Activated T-helper 1 cell treated with anti-CD3 and anti-CD28 coated beads, Interleukin-12 subunit alpha, Interleukin-12 subunit beta, Interleukin-2, Interleukin-4 antibody, amounts not matched to agents 30 ng/mL and 10 ng/mL and 1 ng/mL, durations not matched to agents 14 hours and 24 hours and 36 hours (primary cell): ENCODE data around the gene TRIM8. TPM values are rescaled to one million over a fixed set of nuclear protein-coding genes. Genes with fewer than 3 reads are reported as not detected.
A peak's percentile ranks its signal among the peaks of the same experiment; 100 is the strongest.

ENCODE experiments used
- DNase-seq: peaks from one replicate; pipeline ENCODE4 v3.0.0; 2021; ENCODE audit warnings: low spot score
- H3K27ac Mint-ChIP-seq: one replicate; pipeline ENCODE4 v1.8.0; 2021; ENCODE audit warnings: mild to moderate bottlenecking, mixed read lengths
- H3K27me3 Mint-ChIP-seq: one replicate; pipeline ENCODE4 v1.8.0; 2022; ENCODE audit warnings: mild to moderate bottlenecking, moderate library complexity, mixed read lengths; ENCODE audit not compliant: insufficient read depth
- H3K36me3 Mint-ChIP-seq: one replicate; pipeline ENCODE4 v1.8.0; 2021; ENCODE audit warnings: low read depth, mixed read lengths
- H3K4me1 Mint-ChIP-seq: one replicate; pipeline ENCODE4 v1.8.0; 2021; ENCODE audit warnings: low read depth, mixed read lengths
- H3K4me3 Mint-ChIP-seq: one replicate; pipeline ENCODE4 v1.8.0; 2021; ENCODE audit warnings: mild to moderate bottlenecking, moderate library complexity, mixed read lengths
- H3K9me3 Mint-ChIP-seq: one replicate; pipeline ENCODE4 v1.8.0; 2021; ENCODE audit warnings: mixed read lengths
- intact Hi-C: fragments of 100-400 bp; cut with micrococcal nuclease; formaldehyde crosslinking; loops from one replicate; pipeline ENCODE4 v1.15.1; 2024
- total RNA-seq: library from RNA; stranded (reverse); gene quantifications from 2 replicates; pipeline ENCODE4 v1.2.3, GENCODE V29; 2022

TRIM8 gene
- total RNA-seq, 1 donor from 2014 or later: 111 TPM

GRCh38 chr10:102696736-102697135 lies 52.5 kb downstream of the TRIM8 start:
- Mint-ChIP-seq H3K9me3 (no peaks in the 10 kb centered on the region), H3K27me3 (no peaks in the 10 kb centered on the region), H3K36me3 (peaks cover 22% of the 10 kb centered on the region), H3K4me1 (peaks cover 3% of the 10 kb centered on the region), H3K27ac (no peak overlapping the region), H3K4me3 (no peak overlapping the region)
- intact Hi-C loops: no loop called here
- no peak for DNase-seq

GRCh38 chr10:102698894-102699293 lies 54.6 kb downstream of the TRIM8 start:
- Mint-ChIP-seq H3K4me3 (no peak overlapping the region), H3K27me3 (no peaks in the 10 kb centered on the region), H3K9me3 (no peaks in the 10 kb centered on the region), H3K4me1 (peaks cover 3% of the 10 kb centered on the region), H3K36me3 (peaks cover 22% of the 10 kb centered on the region), H3K27ac (no peak overlapping the region)
- no peak for DNase-seq
- intact Hi-C loops: no loop called here

- no peak overlapping the region for H3K27ac Mint-ChIP-seq
- H3K36me3 Mint-ChIP-seq: peaks cover 28% of the 10 kb centered on the region
- H3K27me3 Mint-ChIP-seq: no peaks in the 10 kb centered on the region
- no peak overlapping the region for H3K4me3 Mint-ChIP-seq
- intact Hi-C loops: no loop called here
- H3K9me3 Mint-ChIP-seq: no peaks in the 10 kb centered on the region
- peaks cover 16% of the 10 kb centered on the region for H3K4me1 Mint-ChIP-seq
- no peak for DNase-seq
Observed at GRCh38 chr10:102701272-102701671, 57.0 kb downstream of the TRIM8 start.

- Mint-ChIP-seq H3K36me3 (peaks cover 24% of the 10 kb centered on the region), H3K27me3 (no peaks in the 10 kb centered on the region), H3K4me3 (no peak overlapping the region), H3K27ac (no peak overlapping the region), H3K9me3 (no peaks in the 10 kb centered on the region), H3K4me1 (peaks cover 16% of the 10 kb centered on the region)
- DNase-seq: no peak
- intact Hi-C loops: no loop called here
Observed at GRCh38 chr10:102701796-102702195, 57.5 kb downstream of the TRIM8 start.

GRCh38 chr10:102702742-102703141 lies 58.5 kb downstream of the TRIM8 start:
- intact Hi-C loops: no loop called here
- H3K36me3 Mint-ChIP-seq: peaks cover 22% of the 10 kb centered on the region
- peaks cover 20% of the 10 kb centered on the region for H3K4me1 Mint-ChIP-seq
- H3K4me3 Mint-ChIP-seq: no peak overlapping the region
- no peak overlapping the region for H3K27ac Mint-ChIP-seq
- H3K27me3 Mint-ChIP-seq: no peaks in the 10 kb centered on the region
- no peak for DNase-seq
- H3K9me3 Mint-ChIP-seq: no peaks in the 10 kb centered on the region

GRCh38 chr10:102704915-102705314 lies 60.6 kb downstream of the TRIM8 start:
- Mint-ChIP-seq H3K27ac (peak overlapping the region; percentile 70), H3K27me3 (no peaks in the 10 kb centered on the region), H3K4me1 (peaks cover 19% of the 10 kb centered on the region), H3K4me3 (peak overlapping the region; percentile 5), H3K36me3 (peaks cover 10% of the 10 kb centered on the region), H3K9me3 (no peaks in the 10 kb centered on the region)
- intact Hi-C loops: loop anchor here (1.0 kb wide), 1 partner anchor 8 kb away; no protein-coding TSS in a partner anchor
- no peak for DNase-seq

- DNase-seq: no peak
- Mint-ChIP-seq H3K27ac (no peak overlapping the region), H3K4me1 (peaks cover 24% of the 10 kb centered on the region), H3K4me3 (no peak overlapping the region), H3K27me3 (no peaks in the 10 kb centered on the region), H3K9me3 (no peaks in the 10 kb centered on the region), H3K36me3 (peaks cover 10% of the 10 kb centered on the region)
- intact Hi-C loops: loop anchor here (1.0 kb wide), 1 partner anchor 8 kb away; no protein-coding TSS in a partner anchor
Observed at GRCh38 chr10:102705531-102705930, 61.3 kb downstream of the TRIM8 start.

Other genes starting within 250 kb of the TRIM8 start
- gene NFKB2, start 248.8 kb upstream of the TRIM8 start, total RNA-seq: 307 and 322 TPM in 2 replicates
- 9.9 and 10.6 TPM in 2 replicates for gene PSD, start 225.7 kb upstream of the TRIM8 start, total RNA-seq
- 14.5 and 18.5 TPM in 2 replicates for gene FBXL15, start 223.6 kb upstream of the TRIM8 start, total RNA-seq
- gene CUEDC2, start 211.9 kb upstream of the TRIM8 start, total RNA-seq: 59.0 and 59.4 TPM in 2 replicates
- 0.29 and 0.37 TPM in 2 replicates for gene C10orf95, start 192.9 kb upstream of the TRIM8 start, total RNA-seq
- 61.0 and 66.1 TPM in 2 replicates for gene ACTR1A, start 141.8 kb upstream of the TRIM8 start, total RNA-seq
- 9.3 and 11.6 TPM in 2 replicates for gene SUFU, start 140.5 kb upstream of the TRIM8 start, total RNA-seq
- gene ARL3, start 69.9 kb downstream of the TRIM8 start, total RNA-seq: 6.6 and 6.8 TPM in 2 replicates
- gene SFXN2, start 70.2 kb downstream of the TRIM8 start, total RNA-seq: 39.5 and 44.0 TPM in 2 replicates
- 19.4 and 20.0 TPM in 2 replicates for gene WBP1L, start 99.5 kb downstream of the TRIM8 start, total RNA-seq
- not detected in 2 replicates for gene CYP17A1, start 192.9 kb downstream of the TRIM8 start, total RNA-seq
- 9.7 and 12.6 TPM in 2 replicates for gene BORCS7, start 209.8 kb downstream of the TRIM8 start, total RNA-seq
- gene AS3MT, start 225.0 kb downstream of the TRIM8 start, total RNA-seq: 0.12 and 0.47 TPM in 2 replicates